Measurements from ENCODE around the gene LBX1.
A peak's percentile ranks its signal among the peaks of the same experiment; 100 is the strongest.
"Not testable (repeated sequence)": the region's sequence is repeated elsewhere in the genome, so short reads cannot be mapped to it uniquely, and the experiment has no call there.

LBX1 gene

GRCh38 chr10:101217044-101217425 lies 12.2 kb downstream of the LBX1 start:
- no peak overlapping the region for H3K27ac ChIP-seq
- TF ChIP-seq CTCF (conservative IDR thresholded peaks at IDR 0.05) = no peak
- no peak for TF ChIP-seq ZFX (IDR thresholded peaks at IDR 0.05)

DNA sequence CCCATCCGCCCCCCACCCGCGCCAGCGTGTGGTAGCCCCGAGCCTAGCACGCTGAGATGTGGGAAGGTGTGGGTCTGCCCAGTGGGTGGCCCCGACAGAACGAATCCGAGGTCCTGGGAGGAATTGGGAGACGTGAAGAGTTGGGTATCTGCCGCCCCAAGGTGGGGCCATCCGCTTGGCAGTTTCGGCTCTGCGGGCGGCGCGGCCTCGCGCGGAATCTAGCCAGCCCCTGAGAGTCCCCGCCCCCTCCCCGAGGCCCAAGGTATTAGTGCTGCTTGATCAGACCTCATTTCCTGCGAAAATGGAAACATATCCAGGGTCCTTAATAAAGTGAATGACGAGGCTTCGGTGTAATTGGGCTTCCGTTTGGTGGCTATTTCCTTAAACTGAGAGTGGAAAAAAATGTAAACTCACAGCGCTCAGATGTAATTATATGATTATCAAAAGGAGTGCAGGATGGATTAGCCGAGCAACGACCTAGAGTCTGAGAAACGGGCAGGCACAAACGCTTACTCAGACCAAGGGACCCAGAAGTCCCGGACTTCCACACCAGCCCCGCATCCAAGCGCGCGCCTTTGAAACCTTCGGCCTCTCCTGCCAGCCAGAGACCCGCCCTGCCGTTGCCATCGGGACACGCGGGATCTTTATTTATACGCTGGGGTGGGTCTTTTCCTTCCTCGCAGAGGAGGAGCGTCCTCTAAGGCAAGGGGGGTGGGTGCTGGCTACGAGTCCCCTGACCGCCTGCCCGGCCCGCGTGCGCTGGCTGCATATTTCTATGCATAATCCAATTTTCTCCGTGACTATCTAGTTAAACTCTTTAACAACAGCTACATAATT lies 12.8 kb downstream of the LBX1 start:
- H3K27ac ChIP-seq = no peak overlapping the region
- TF ChIP-seq ZFX (IDR thresholded peaks at IDR 0.05) (no peak), CTCF (conservative IDR thresholded peaks at IDR 0.05) (no peak)

- TF ChIP-seq CTCF (conservative IDR thresholded peaks at IDR 0.05) (no peak), ZFX (IDR thresholded peaks at IDR 0.05) (no peak)
- H3K27ac ChIP-seq = no peak overlapping the region
Measured at GRCh38 chr10:101215397-101216206, 13.7 kb downstream of the LBX1 start.

GRCh38 chr10:101214446-101215396 lies 14.5 kb downstream of the LBX1 start:
- TF ChIP-seq CTCF (conservative IDR thresholded peaks at IDR 0.05) (peak; percentile 79), ZFX (IDR thresholded peaks at IDR 0.05) (no peak)
- no peak overlapping the region for H3K27ac ChIP-seq

DNA sequence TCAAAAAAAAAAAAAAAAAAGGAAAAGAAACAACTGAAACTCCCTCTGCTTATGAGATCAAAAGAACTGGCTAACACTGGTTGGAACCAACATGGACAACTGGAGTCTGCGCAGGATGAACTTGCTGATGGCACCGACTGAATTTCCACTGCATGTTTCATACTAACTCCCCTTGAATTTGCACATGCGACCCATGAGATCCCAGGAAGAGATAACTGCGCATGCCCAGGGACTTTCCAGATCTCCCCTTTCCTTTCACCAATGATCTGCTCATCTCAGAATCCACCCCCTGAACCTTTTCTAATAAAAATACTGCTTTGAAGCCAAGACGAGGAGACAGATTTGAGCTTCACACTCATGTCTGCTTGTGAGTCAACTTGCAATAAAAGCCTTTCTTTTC lies 20.7 kb downstream of the LBX1 start:
- H3K27ac ChIP-seq = no peak overlapping the region
- TF ChIP-seq CTCF (conservative IDR thresholded peaks at IDR 0.05) (no peak), ZFX (IDR thresholded peaks at IDR 0.05) (no peak)

- H3K27ac ChIP-seq = no peak overlapping the region
- no peak for TF ChIP-seq ZFX (IDR thresholded peaks at IDR 0.05)
- TF ChIP-seq CTCF (conservative IDR thresholded peaks at IDR 0.05) = no peak
Measured at GRCh38 chr10:101207026-101207425, 22.2 kb downstream of the LBX1 start.

DNA sequence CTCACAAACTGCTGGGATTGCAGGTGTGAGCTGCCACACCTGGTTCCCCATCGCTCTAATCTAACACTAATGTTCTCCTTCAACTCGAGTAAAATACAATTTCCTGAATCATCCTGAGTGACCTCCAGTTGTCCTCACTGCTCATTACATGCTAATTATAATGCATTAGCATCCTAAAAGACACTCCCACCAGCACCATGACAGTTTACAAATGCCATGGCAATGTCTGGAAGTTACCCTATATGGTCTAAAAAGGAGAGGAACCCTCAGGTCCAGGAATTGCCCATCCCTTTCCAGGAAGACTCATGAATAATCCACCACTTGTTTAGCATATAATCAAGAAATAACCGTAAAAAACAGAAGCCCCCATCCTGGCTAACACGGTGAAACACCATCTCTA lies 26.6 kb downstream of the LBX1 start:
- H3K27ac ChIP-seq = not testable (repeated sequence)

GRCh38 chr10:101198326-101198977 lies 30.8 kb downstream of the LBX1 start:
- H3K27ac ChIP-seq = not testable (repeated sequence)

Measured in C4-2B (cell line).